A549 (cell line): Measurements from ENCODE around the gene USP36. TPM values are rescaled to one million over a fixed set of nuclear protein-coding genes. Genes with fewer than 3 reads are reported as not detected.

Source experiments
- ATAC-seq, 2 experiments: fragments of 200-7000 bp in 1 of 2; fragments of >200 bp in 1 of 2; cut with Nextera tagmentation in 1 of 2; cut with Tn5 transposase in 1 of 2; 3 replicates each; pipeline versions ENCODE4 v1.8.0 to v1.9.1; 2018 to 2020; ENCODE audit warnings: mild to moderate bottlenecking in 1 of 2, moderate library complexity in 1 of 2
- CTCF ChIA-PET: fragments of 300-600 bp; sonication (Branson Sonifier 250); formaldehyde crosslinking; extraction: SDS; loops from one replicate; lab custom pipeline; 2021; ENCODE audit warnings: antibody characterized with exemption, inconsistent platforms; lab: Yijun Ruan, JAX
- POLR2A ChIA-PET: fragments of 350-600 bp; formaldehyde crosslinking; extraction: SDS; loops from one replicate; lab custom pipeline; 2021; ENCODE audit warnings: antibody characterized with exemption, inconsistent platforms; lab: Yijun Ruan, JAX
- DNase-seq, 2 experiments: peaks; one replicate each; pipeline versions ENCODE4 v3.0.0 to v3.0.0-alpha.2; 2011 to 2016; ENCODE audit warnings: low read depth in 1 of 2, low spot score in 1 of 2
- FAIRE-seq: peaks from 2 replicates; lab custom pipeline; 2011; peaks lifted over from hg19 to GRCh38; lab: Jason Lieb, UNC
- H3K27ac ChIP-seq, 2 experiments: fragments of >200 bp; sonication (Bioruptor Twin); formaldehyde crosslinking; 3 replicates each; pipeline ENCODE4 v1.5.1; 2016 to 2017
- H3K4me1 ChIP-seq: fragments of >200 bp; sonication (Bioruptor Twin); formaldehyde crosslinking; 3 replicates; pipeline ENCODE4 v1.6.1; 2016
- H3K4me2 ChIP-seq: fragments of >200 bp; sonication (Bioruptor Twin); formaldehyde crosslinking; 3 replicates; pipeline ENCODE4 v1.6.1; 2016
- H3K4me3 ChIP-seq: fragments of >200 bp; sonication (Bioruptor Twin); formaldehyde crosslinking; 3 replicates; pipeline ENCODE4 v1.5.1; 2016
- H3K9me3 ChIP-seq: fragments of >200 bp; sonication (Bioruptor Twin); formaldehyde crosslinking; 3 replicates; pipeline ENCODE4 v1.6.1; 2016
- EHF ChIP-seq: fragments of 250-450 bp; sonication (Bioruptor Pico); IDR thresholded peaks from 2 replicates; pipeline ENCODE4 v1.5.0; 2020; ENCODE audit warnings: mild to moderate bottlenecking
- EHMT2 ChIP-seq: fragments of 200-600 bp; sonication (generic); IDR thresholded peaks from 2 replicates; pipeline ENCODE4 v1.6.1; 2016; ENCODE audit warnings: antibody characterized with exemption, low read depth, mild to moderate bottlenecking, moderate library complexity
- EP300 ChIP-seq, 2 experiments: fragments of >200 bp; sonication (Bioruptor Twin); formaldehyde crosslinking; IDR thresholded peaks; 2 replicates in 1 of 2; 3 replicates in 1 of 2; pipeline ENCODE4 v1.6.1; 2016 to 2017
- ESRRA ChIP-seq: fragments of 150-350 bp; IDR thresholded peaks from 2 replicates; pipeline ENCODE4 v1.6.1; 2014; ENCODE audit warnings: mild to moderate bottlenecking, low read length, borderline replicate concordance
- FOSB ChIP-seq: fragments of 250-450 bp; sonication (Bioruptor Pico); IDR thresholded peaks from 2 replicates; pipeline ENCODE4 v1.5.0; 2020; ENCODE audit warnings: mild to moderate bottlenecking, moderate library complexity
- GATA3 ChIP-seq: IDR thresholded peaks from 2 replicates; pipeline ENCODE4 v1.6.1; 2012; ENCODE audit warnings: borderline replicate concordance
- HDAC2 ChIP-seq: fragments of 200-600 bp; sonication (generic); IDR thresholded peaks from 2 replicates; pipeline ENCODE4 v1.6.1; 2016
- HEYL ChIP-seq: fragments of 250-450 bp; sonication (Bioruptor Pico); IDR thresholded peaks from 2 replicates; pipeline ENCODE4 v1.8.0; 2021; ENCODE audit warnings: mild to moderate bottlenecking, moderate library complexity
- JUNB ChIP-seq: fragments of >200 bp; sonication (Bioruptor Twin); formaldehyde crosslinking; IDR thresholded peaks from 2 replicates; pipeline ENCODE4 v1.6.1; 2016
- KDM1A ChIP-seq: fragments of 200-600 bp; sonication (generic); IDR thresholded peaks from 2 replicates; pipeline ENCODE4 v1.6.1; 2016; ENCODE audit warnings: low read depth, mild to moderate bottlenecking
- MAFK ChIP-seq: fragments of 450-650 bp; IDR thresholded peaks from 2 replicates; pipeline ENCODE4 v1.6.1; 2014; ENCODE audit not compliant: partially characterized antibody
- MAZ ChIP-seq: fragments of 150-350 bp; IDR thresholded peaks from 2 replicates; pipeline ENCODE4 v1.6.1; 2014; ENCODE audit warnings: antibody characterized with exemption, low read depth, low read length, borderline replicate concordance
- MYC ChIP-seq: IDR thresholded peaks from 2 replicates; pipeline ENCODE4 v1.6.1; 2012; ENCODE audit warnings: mild to moderate bottlenecking, inconsistent platforms, low read length, improper control_type of control experiment, borderline replicate concordance
- NPAS2 ChIP-seq: fragments of 250-450 bp; sonication (Bioruptor Pico); IDR thresholded peaks from 2 replicates; pipeline ENCODE4 v1.8.0; 2022; ENCODE audit warnings: mild to moderate bottlenecking, moderate library complexity, borderline replicate concordance
- NR3C1 ChIP-seq: fragments of >200 bp; sonication (Bioruptor Twin); formaldehyde crosslinking; IDR thresholded peaks from 3 replicates; pipeline ENCODE4 v1.6.1; 2017
- PHF8 ChIP-seq: fragments of 200-600 bp; sonication (generic); IDR thresholded peaks from 2 replicates; pipeline ENCODE4 v1.6.1; 2016; ENCODE audit warnings: low read depth, mild to moderate bottlenecking, antibody characterized with exemption, moderate library complexity, borderline replicate concordance
- POLR2A ChIP-seq: IDR thresholded peaks from 2 replicates; pipeline ENCODE4 v1.6.1; 2012; ENCODE audit warnings: mild to moderate bottlenecking, low read length
- POLR2AphosphoS2 ChIP-seq: conservative IDR thresholded peaks from 2 replicates; pipeline ENCODE4 v1.6.1; 2012; ENCODE audit warnings: low read length, improper control_type of control experiment, inconsistent platforms
- RAD21 ChIP-seq, 2 experiments: fragments of >200 bp in 1 of 2; sonication (Bioruptor Twin) in 1 of 2; formaldehyde crosslinking in 1 of 2; IDR thresholded peaks in 1 of 2; conservative IDR thresholded peaks in 1 of 2; 2 replicates in 1 of 2; 3 replicates in 1 of 2; pipeline ENCODE4 v1.6.1; 2012 to 2018; ENCODE audit warnings: inconsistent platforms in 1 of 2
- RNF2 ChIP-seq: fragments of 200-600 bp; sonication (generic); IDR thresholded peaks from 2 replicates; pipeline ENCODE4 v1.6.1; 2016; ENCODE audit warnings: low read depth, mild to moderate bottlenecking, antibody characterized with exemption, moderate library complexity, borderline replicate concordance
- SMC3 ChIP-seq: fragments of >200 bp; sonication (Bioruptor Twin); formaldehyde crosslinking; IDR thresholded peaks from 3 replicates; pipeline ENCODE4 v1.6.1; 2018; ENCODE audit warnings: inconsistent platforms
- TFCP2L1 ChIP-seq: fragments of 250-450 bp; sonication (Bioruptor Pico); IDR thresholded peaks from 2 replicates; pipeline ENCODE4 v1.5.0; 2021; ENCODE audit warnings: mild to moderate bottlenecking
- TP53 ChIP-seq: fragments of 250-450 bp; sonication (Bioruptor Pico); IDR thresholded peaks from 2 replicates; pipeline ENCODE4 v1.5.0; 2021; ENCODE audit warnings: mild to moderate bottlenecking, moderate library complexity
- ZC3H11A ChIP-seq: fragments of 450-650 bp; IDR thresholded peaks from 2 replicates; pipeline ENCODE4 v1.6.1; 2014; ENCODE audit warnings: antibody characterized with exemption, mild to moderate bottlenecking
- ZFP36 ChIP-seq: fragments of 450-650 bp; IDR thresholded peaks from 2 replicates; pipeline ENCODE4 v1.6.1; 2014; ENCODE audit warnings: borderline replicate concordance; ENCODE audit not compliant: partially characterized antibody
- WGBS: methylation state at CpG from one replicate; pipeline ENCODE4 v1.1.6; 2017; ENCODE audit errors: missing lambda C conversion rate; 5-methylcytosine and 5-hydroxymethylcytosine counted together
- polyA plus RNA-seq, 4 experiments: library from polyadenylated mRNA; depleted of rRNA in 3 of 4; stranded (reverse); fragments of >200 nt; fragmentation: RNase III in 1 of 4; extraction: RNeasy Plus Mini Kit Qiagen cat#74134 plus additional on column Dnase treatment in 1 of 4; gene quantifications; 2 replicates in 3 of 4; 3 replicates in 1 of 4; pipeline ENCODE4 v1.2.3, GENCODE V29; 2011 to 2017
- TF ChIP-seq, protein P1 (sequence below): IDR thresholded peaks from 2 replicates; pipeline ENCODE4 v1.6.1; 2012
- TF ChIP-seq, protein P2 (sequence below): fragments of 200-600 bp; sonication (generic); IDR thresholded peaks from 2 replicates; pipeline ENCODE4 v1.6.1; 2016; ENCODE audit warnings: antibody characterized with exemption, mild to moderate bottlenecking, moderate library complexity
- TF ChIP-seq, protein P3 (sequence below): fragments of 150-350 bp; IDR thresholded peaks from 2 replicates; pipeline ENCODE4 v1.6.1; 2014; ENCODE audit warnings: low read depth, mild to moderate bottlenecking, low read length
- TF ChIP-seq, protein P4 (sequence below): fragments of >200 bp; sonication (Bioruptor Twin); formaldehyde crosslinking; IDR thresholded peaks from 2 replicates; pipeline ENCODE4 v1.6.1; 2016
- TF ChIP-seq, protein P5 (sequence below): fragments of 250-450 bp; sonication (Bioruptor Pico); IDR thresholded peaks from 2 replicates; pipeline ENCODE4 v1.5.0; 2021; ENCODE audit warnings: mild to moderate bottlenecking, moderate library complexity, borderline replicate concordance
- TF ChIP-seq, protein P6 (sequence below): fragments of 450-650 bp; IDR thresholded peaks from 2 replicates; pipeline ENCODE4 v1.6.1; 2014; ENCODE audit warnings: antibody characterized with exemption

The USP36 gene
- polyA plus RNA-seq, 2 of the 4 experiments (the other 2 are of a cell fraction) = 41.1 to 49.0 TPM

DNA sequence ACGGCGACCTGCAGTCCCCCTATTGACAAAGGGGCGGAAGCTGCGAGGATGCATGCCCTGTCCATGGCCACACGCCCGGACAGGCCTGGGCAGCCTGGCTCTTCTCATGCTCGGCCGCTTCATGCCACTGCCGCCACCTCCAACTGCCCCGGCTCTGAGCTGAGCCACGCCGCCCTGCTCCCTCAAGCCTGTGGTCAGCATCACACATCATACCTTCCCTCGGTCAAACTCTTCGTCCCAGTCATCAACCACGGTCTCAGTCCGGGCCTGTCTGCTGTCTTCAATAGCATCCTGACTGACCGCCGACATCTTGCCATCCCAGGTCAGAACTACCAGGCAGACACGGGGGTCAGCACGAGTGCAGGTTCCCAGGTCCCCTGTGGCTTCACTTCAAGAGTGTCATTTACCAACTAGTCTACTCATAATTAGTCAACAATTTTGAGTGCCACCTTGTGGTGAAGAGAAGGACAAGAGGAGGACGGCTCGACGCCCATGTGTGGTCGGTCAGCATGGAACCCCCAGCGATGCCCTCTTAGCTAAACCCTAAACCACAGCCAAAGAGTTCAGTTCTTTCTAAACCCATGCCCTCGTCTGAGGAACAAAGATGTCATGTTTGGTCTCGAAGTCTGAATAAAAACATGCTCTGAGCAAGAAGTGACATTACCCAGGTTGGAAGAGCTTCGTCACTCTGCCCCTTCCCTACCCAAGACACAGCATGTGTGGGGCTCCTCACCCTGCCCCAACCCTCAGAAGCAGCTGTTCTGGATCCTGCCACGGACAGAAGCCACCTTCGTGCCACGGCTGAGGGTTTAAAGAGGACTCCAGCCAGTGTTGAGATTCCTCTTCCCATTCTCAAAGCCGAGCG is 41.7 kb downstream of the USP36 start:
- Histone ChIP-seq H3K4me2 (no peak overlapping the region), H3K4me1 (no peaks in the 10 kb centered on the region), H3K9me3 (no peaks in the 10 kb centered on the region), H3K27ac (peak overlapping the region in 1 of 2 experiments; percentile 33; a peak in 1 of 6 replicates), H3K4me3 (no peak overlapping the region)
- peak; percentile 35 to 66; a peak in 4 of 6 replicates for ATAC-seq
- WGBS = 87% methylated on average over 32 of the region's 33 CpGs
- DNase-seq = peak in 1 of 2 experiments; percentile 45
- ChIA-PET CTCF (interaction anchor here (0.6 to 4.2 kb wide), 15 partner anchors 9 to 377 kb away, joined by 3 to 49 read pairs (median 4); no protein-coding TSS in a partner anchor), POLR2A (interaction anchor here (0.5 kb wide), 1 partner anchor 46 kb away, joined by 5 read pairs; no protein-coding TSS in a partner anchor)
- no peak for FAIRE-seq
- TF ChIP-seq TFCP2L1 (CRISPR knock-in tag) = no peak
- TF ChIP-seq KDM1A = no peak
- TF ChIP-seq, protein P1, sequence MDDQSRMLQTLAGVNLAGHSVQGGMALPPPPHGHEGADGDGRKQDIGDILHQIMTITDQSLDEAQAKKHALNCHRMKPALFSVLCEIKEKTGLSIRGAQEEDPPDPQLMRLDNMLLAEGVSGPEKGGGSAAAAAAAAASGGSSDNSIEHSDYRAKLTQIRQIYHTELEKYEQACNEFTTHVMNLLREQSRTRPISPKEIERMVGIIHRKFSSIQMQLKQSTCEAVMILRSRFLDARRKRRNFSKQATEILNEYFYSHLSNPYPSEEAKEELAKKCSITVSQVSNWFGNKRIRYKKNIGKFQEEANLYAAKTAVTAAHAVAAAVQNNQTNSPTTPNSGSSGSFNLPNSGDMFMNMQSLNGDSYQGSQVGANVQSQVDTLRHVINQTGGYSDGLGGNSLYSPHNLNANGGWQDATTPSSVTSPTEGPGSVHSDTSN = no peak
- TF ChIP-seq SMC3 = peak; percentile 49; the same call in 2 of the 3 replicates
- TF ChIP-seq, protein P2, sequence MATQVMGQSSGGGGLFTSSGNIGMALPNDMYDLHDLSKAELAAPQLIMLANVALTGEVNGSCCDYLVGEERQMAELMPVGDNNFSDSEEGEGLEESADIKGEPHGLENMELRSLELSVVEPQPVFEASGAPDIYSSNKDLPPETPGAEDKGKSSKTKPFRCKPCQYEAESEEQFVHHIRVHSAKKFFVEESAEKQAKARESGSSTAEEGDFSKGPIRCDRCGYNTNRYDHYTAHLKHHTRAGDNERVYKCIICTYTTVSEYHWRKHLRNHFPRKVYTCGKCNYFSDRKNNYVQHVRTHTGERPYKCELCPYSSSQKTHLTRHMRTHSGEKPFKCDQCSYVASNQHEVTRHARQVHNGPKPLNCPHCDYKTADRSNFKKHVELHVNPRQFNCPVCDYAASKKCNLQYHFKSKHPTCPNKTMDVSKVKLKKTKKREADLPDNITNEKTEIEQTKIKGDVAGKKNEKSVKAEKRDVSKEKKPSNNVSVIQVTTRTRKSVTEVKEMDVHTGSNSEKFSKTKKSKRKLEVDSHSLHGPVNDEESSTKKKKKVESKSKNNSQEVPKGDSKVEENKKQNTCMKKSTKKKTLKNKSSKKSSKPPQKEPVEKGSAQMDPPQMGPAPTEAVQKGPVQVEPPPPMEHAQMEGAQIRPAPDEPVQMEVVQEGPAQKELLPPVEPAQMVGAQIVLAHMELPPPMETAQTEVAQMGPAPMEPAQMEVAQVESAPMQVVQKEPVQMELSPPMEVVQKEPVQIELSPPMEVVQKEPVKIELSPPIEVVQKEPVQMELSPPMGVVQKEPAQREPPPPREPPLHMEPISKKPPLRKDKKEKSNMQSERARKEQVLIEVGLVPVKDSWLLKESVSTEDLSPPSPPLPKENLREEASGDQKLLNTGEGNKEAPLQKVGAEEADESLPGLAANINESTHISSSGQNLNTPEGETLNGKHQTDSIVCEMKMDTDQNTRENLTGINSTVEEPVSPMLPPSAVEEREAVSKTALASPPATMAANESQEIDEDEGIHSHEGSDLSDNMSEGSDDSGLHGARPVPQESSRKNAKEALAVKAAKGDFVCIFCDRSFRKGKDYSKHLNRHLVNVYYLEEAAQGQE = no peak
- no peak for TF ChIP-seq EP300 (IDR thresholded peaks at IDR 0.05)
- no peak for TF ChIP-seq RNF2
- TF ChIP-seq, protein P3, sequence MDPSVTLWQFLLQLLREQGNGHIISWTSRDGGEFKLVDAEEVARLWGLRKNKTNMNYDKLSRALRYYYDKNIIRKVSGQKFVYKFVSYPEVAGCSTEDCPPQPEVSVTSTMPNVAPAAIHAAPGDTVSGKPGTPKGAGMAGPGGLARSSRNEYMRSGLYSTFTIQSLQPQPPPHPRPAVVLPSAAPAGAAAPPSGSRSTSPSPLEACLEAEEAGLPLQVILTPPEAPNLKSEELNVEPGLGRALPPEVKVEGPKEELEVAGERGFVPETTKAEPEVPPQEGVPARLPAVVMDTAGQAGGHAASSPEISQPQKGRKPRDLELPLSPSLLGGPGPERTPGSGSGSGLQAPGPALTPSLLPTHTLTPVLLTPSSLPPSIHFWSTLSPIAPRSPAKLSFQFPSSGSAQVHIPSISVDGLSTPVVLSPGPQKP = no peak
- TF ChIP-seq, protein P4, sequence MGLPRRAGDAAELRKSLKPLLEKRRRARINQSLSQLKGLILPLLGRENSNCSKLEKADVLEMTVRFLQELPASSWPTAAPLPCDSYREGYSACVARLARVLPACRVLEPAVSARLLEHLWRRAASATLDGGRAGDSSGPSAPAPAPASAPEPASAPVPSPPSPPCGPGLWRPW = no peak
- TF ChIP-seq EHMT2 = no peak
- no peak for TF ChIP-seq MYC
- no peak for TF ChIP-seq TP53 (CRISPR knock-in tag)
- no peak for TF ChIP-seq HDAC2
- TF ChIP-seq ESRRA = no peak
- TF ChIP-seq, protein P5, sequence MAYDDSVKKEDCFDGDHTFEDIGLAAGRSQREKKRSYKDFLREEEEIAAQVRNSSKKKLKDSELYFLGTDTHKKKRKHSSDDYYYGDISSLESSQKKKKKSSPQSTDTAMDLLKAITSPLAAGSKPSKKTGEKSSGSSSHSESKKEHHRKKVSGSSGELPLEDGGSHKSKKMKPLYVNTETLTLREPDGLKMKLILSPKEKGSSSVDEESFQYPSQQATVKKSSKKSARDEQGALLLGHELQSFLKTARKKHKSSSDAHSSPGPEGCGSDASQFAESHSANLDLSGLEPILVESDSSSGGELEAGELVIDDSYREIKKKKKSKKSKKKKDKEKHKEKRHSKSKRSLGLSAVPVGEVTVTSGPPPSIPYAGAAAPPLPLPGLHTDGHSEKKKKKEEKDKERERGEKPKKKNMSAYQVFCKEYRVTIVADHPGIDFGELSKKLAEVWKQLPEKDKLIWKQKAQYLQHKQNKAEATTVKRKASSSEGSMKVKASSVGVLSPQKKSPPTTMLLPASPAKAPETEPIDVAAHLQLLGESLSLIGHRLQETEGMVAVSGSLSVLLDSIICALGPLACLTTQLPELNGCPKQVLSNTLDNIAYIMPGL (CRISPR knock-in tag) = no peak
- TF ChIP-seq POLR2AphosphoS2 = no peak
- no peak for TF ChIP-seq NR3C1
- no peak for TF ChIP-seq NPAS2 (CRISPR knock-in tag)
- no peak for TF ChIP-seq JUNB
- no peak for TF ChIP-seq GATA3
- TF ChIP-seq EHF (CRISPR knock-in tag) = no peak
- TF ChIP-seq FOSB (CRISPR knock-in tag) = no peak
- TF ChIP-seq ZFP36 = no peak
- peak; percentile 27 to 41; a peak in 1 of 5 replicates for TF ChIP-seq RAD21 (conservative IDR thresholded peaks at IDR 0.05 in 1 of 2, IDR thresholded peaks at IDR 0.05 in 1 of 2)
- TF ChIP-seq MAFK = no peak
- TF ChIP-seq HEYL (CRISPR knock-in tag) = no peak
- TF ChIP-seq, protein P6, sequence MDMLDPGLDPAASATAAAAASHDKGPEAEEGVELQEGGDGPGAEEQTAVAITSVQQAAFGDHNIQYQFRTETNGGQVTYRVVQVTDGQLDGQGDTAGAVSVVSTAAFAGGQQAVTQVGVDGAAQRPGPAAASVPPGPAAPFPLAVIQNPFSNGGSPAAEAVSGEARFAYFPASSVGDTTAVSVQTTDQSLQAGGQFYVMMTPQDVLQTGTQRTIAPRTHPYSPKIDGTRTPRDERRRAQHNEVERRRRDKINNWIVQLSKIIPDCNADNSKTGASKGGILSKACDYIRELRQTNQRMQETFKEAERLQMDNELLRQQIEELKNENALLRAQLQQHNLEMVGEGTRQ = no peak
- no peak for TF ChIP-seq MAZ
- TF ChIP-seq ZC3H11A = no peak
- TF ChIP-seq PHF8 = no peak
- 0 out of 2 replicates have a peak, but pooled peaks have one; percentile 3 for TF ChIP-seq POLR2A
